GM21786 (cell line): ENCODE results near the gene ARHGAP19.
"Not testable (repeated sequence)": the region's sequence is repeated elsewhere in the genome, so short reads cannot be mapped to it uniquely, and the experiment has no call there.

Source experiments
- ATAC-seq: cut with Tn5 transposase; IDR thresholded peaks from one replicate; pipeline ENCODE4 v1.9.1; 2021; ENCODE audit not compliant: unreplicated experiment

The ARHGAP19 gene

DNA sequence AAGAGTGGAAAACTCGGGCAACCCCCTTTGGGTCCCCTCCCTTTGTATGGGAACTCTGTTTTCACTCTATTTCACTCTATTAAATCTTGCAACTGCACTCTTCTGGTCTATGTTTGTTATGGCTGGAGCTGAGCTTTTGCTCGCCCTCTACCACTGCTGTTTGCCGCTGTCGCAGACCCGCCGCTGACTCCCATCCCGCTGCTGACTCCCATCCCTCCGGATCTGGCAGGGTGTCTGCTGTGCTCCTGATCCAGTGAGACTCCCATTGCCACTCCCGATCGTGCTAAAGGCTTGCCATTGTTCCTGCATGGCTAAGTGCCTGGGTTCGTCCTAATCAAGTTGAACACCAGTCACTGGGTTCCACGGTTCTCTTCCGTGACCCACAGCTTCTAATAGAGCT is 2.4 kb downstream of the ARHGAP19 start:
- not testable (repeated sequence) for ATAC-seq

DNA sequence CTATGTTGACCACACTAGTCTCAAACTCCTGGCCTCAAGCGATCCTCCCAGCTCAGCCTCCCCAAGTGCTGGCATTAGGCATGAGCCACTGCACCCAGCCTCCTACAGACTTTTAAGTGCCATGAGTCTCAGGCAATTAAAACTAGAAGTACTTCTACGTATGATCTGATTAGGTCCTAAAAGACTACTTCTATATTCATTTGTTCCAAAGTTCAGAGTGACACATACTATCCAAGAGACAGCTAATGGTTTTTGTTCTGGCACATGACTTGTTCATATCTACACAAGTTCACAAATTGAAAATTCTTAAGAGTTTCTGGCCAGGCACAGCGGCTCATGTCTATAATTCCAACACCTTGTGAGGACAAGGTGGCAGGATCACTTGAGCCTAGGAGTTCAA is 11.7 kb downstream of the ARHGAP19 start:
- ATAC-seq, result no peak

DNA sequence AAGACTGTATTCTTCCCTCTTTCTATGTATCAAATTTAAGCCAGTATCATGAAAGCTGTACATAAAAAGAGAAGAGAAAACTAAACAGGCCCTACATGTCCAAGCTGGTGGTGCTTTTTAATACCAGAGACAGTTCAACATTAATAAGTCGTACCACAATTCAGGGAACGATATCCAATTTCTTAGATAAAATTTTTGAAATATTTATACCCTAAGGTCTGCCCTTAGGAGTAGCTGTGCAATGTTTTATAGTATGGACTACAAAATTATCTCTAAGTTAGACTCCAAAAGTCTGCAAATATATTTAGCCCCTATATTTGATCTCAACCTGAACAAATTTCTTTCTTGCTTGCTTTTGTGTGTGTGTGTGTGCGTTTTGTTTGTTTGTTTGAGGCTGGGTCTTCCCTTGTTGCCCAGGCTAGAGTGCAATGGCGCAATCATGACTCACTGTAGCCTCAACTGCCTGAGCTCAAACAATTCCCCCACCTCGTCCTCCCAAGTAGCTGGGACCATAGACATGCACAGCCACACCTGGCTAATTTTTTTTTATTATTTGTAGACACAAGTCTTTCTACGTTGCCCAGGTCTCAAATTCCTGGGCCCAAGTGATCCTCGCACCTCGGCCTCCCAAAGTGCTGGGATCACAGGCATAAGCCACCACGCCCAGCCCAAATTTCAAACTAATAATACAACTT is 13.2 kb downstream of the ARHGAP19 start:
- no peak for ATAC-seq

DNA sequence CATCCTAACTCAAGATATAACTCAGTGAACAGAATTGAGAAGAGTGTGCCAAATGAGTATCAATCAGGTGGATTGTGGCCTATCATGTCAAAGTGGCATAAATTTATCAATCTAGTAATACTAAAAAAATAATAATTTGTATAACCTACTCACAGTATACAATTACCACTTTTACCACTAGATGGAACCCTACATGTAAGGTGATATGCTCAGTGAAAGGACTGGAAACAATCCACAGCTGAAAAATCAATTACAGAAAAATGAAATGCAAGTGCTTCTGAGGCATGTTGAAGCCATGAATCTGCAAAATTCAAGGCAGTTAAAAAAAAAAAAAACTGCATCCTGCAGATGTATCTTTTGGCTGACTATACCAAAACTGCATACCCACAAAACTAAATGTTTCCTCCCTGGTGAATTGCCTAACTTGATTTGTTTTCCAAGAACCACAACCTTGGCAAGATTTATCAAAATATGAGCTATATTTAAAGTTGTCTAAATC is 13.9 kb downstream of the ARHGAP19 start:
- no peak for ATAC-seq

DNA sequence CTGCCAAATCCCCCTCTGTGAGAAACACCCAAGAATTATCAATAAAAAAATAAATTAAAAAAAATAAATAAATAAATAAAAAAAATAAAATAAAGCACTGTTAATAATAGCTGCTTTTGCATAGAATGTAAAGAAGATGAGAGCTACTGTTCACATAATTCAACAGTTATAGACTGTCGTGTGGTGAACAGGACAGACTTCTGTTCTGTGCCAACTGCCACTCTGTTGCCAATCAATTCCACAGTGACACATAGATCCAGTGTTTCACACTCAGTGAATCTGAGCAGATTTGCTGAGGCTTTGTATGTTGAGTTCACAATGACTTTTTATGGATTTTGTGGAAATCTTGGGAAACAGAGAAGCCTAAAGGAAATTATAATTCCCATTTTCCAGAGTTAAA is 14.9 kb downstream of the ARHGAP19 start:
- ATAC-seq, result no peak

DNA sequence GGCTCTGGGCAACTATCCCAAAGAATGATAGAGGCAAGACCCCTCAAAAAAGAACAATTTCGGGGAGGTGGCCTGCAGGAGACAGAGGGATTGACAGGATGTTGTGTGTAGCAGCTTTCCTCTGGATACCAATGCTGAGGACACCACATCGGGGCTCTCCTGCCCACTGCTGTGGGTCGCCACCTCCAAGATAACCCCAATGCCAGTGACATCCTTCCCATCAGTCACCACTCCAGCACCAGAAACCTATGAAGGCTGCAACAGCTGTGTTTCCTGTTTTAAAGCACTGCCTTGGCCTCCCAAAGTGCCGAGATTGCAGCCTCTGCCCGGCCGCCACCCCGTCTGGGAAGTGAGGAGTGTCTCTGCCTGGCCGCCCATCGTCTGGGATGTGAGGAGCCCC is 17.6 kb downstream of the ARHGAP19 start:
- ATAC-seq, result no peak

DNA sequence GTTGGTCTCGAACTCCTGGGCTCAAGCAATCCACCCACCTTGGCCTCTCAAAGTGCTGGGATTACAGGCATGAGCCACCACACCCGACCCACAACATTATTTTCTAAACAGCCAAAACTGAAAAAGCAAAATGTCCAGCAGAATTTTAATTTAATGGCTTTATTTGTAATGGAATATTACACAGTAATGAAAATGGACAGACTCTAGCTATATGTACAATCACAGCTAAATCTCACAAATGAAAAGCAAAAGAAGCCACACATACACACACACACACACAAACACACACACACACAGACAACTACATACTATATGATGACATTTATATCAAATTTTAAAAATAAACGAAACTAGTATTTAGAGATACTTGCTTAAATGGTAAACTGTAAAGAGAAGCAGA is 18.7 kb downstream of the ARHGAP19 start:
- ATAC-seq, result no peak

DNA sequence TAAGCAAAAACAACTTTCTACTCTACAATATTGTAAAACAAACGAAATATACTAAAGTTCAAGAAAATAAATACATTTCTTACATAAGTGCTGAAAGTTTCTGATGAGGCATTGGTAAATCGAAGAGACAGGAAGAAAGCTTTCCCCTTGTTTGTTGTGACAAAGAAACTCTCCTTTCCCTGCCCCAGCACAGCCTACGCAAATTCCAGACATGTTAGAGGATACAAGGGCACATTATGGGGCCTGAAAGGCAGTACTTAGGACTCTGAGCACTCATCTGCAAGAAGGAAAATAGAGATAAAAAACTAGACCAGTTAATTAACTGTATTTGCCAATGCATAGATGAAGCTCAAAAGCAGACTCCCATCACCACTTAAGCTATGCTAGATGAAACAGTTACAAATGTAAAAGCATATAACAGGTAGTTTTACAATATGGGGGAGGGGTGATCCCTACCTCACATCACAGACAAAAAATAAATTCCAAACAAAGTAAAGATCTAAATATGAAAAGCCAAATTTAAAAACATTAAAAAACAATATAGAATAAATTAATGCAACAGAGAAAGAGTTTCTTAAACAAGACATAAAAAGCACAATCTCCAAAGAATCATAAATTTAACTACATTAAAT is 21.8 kb downstream of the ARHGAP19 start:
- ATAC-seq, result no peak

DNA sequence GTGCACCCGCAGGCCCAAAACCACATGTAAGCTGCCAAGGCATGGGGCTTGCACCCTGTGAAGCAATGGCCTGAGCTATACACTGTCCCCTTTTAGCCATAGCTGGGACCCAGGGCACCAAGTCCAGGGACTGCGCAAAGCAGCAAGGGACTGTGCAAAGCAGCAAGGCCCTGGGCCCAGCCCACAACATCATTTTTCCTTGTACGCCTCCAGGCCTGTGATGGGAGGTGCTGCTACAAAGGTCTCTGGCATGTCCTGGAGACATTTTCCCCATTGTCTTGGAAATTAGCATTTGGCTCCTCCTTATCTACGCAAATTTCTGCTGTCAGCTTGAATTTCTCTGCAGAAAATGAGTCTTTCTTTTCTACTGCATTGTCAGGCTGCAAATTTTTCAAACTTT is 24.8 kb downstream of the ARHGAP19 start:
- ATAC-seq, result no peak

DNA sequence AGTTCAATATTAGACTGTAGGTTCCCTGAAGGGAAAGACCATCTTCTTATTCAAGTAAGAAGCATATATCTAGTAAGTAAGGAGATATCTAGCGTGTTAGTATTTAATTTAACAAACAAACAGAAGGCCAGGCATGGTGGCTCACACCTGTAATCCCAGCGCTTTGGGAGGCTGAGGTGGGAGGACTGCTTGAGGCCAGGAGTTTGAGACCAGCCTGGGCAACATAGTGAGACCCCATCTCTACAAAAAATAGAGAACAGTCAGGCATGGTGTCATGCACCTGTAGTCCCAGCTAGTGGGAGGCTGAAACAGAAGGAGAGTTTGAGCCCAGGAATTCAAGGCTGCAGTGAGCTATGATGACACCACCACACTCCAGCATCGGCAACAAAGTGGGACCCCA is 27.3 kb downstream of the ARHGAP19 start:
- not testable (repeated sequence) for ATAC-seq

DNA sequence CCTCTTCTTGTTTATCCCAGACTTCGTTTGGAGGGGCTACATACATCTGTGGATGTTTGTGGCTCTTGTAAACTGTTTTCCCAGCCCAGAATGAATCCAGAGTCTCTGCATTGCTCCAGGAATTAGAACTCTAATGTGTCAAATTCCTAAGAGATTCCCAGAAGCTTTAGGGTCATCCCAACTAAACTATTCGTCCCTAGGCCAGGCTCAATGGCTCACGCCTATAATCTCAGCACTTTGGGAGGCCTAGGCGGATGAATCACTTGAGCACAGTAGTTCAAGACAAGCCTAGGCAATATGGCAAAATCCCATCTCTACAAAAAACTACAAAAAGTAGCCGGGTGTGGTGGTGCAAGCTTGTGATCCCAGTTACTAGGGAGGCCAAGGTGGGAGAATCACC is 28.5 kb downstream of the ARHGAP19 start:
- ATAC-seq, result no peak

DNA sequence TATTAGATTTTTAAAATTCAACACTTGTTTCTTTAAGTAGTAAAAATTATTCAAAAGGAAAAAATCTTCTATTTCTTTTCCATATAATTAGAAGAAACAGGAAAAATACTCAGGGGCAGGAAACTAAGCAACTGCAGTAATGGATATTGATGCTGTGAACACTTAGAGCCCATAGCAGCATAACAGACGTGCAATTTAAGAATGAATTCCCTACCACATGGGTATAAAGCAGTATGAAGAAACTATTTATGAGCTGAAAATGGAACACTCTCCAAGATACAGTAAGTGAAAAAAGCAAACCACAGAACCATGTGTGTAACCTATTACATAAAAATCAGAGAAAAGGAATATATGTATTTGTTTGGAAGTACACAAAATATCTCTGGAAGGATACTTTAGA is 30.8 kb downstream of the ARHGAP19 start:
- ATAC-seq, result no peak

DNA sequence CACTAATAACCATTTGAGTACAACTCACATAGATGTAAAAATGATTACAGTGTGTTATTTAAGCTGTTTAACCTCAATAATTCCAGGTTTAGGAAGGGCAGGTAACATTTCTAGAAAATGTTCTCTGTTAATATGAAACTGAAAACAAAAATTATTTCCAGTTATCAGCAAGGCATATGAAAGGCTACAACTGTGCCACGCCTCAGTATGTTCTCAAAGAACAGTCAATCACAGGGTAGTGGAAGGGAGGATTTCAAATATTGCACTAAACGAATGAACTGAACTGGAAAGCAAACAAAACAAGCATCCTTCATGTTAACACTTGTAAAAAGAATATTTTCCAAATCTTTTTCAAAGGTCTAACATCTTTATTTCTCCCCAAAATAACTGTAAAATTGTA is 31.3 kb downstream of the ARHGAP19 start:
- ATAC-seq, result no peak

DNA sequence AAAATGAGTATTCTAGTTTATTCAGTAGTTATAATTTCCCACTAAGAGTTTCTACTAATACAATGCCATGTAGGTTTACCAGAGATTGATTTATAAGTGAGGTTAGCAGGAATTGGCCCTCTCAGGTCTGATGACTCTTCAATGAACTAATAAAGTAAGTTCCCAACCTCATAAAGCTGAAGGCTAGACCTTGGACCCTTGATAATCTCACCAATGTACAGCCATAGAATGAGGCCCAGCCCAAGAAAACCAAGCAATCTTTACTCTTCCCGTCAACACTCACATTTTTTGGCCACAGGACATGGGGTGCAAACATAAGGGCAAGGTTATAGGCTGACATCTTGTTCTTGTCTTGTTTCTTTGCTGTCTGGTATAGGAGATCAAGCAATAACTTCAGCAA is 33.3 kb downstream of the ARHGAP19 start:
- no peak for ATAC-seq

DNA sequence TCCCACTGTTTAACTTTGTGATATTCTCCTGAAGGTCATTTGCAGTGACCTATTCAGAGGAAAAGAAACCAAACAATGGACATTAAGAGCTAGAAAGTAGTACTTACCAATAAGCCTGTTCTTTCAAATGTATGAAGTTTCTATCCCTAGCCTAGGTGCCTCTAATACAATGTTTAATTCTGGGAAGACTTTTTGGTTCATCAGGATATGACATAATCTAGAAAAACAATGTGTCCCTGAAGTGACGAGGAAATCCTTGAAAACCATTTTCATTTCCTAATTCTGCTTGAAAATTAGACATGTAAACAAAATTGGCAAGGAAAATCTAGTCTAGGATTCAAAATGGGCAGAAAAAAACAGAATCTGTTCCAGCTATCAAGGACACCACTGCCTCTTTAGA is 36.1 kb downstream of the ARHGAP19 start:
- ATAC-seq, result no peak

DNA sequence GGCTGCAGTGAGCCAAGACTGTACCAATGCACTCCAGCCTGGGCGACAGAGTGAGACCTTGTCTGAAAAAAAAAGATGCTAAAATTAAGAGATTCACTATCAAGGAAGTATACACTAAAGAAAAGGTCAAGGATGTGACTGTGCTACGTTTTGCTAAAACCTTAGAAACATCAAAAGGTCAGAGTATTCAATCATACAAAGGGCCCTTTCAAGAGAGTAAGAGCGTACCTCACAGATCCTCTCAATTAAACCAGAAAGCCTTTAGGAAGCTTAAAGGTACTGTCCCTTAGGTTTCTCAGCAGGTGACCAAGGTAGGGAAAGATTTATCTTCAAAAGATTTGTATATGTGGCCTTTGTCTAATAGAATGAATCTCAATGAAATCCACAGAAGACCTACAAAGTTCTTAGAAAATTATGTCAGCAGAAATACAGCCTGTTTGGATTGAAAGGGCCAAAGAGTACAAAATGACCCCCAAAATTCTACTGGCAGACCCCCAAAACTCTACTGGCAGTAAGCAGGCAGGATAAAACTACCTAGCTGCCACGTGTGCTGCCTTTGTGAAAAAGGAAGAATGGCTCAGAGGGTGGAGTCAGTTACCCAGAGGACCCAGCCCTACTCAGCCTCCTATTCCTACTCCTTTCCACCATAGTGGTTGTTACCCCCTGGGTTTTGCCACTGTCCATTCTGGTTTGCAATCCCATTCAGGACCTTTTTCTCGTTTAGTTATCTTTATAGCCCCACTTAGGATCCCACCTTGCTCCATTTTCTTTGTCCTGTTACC is 36.7 kb downstream of the ARHGAP19 start:
- no peak for ATAC-seq

DNA sequence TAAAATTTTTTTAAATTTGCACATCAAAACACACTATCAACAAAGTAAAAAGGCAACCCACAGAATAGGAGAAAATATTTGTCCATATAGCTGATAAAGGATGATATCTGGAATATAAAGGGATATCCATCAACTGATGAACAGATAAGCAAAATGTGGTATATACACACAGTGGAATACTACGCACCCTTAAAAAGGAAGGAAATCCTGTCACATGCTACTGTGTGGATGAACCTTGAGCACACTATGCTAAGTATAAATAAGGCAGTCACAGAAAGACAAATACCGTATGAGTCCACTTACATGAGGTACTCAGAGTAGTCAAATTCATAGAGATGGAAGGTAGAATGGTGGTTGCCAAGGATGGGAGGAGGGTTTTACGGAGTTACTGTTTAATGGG is 37.7 kb downstream of the ARHGAP19 start:
- ATAC-seq, result no peak

DNA sequence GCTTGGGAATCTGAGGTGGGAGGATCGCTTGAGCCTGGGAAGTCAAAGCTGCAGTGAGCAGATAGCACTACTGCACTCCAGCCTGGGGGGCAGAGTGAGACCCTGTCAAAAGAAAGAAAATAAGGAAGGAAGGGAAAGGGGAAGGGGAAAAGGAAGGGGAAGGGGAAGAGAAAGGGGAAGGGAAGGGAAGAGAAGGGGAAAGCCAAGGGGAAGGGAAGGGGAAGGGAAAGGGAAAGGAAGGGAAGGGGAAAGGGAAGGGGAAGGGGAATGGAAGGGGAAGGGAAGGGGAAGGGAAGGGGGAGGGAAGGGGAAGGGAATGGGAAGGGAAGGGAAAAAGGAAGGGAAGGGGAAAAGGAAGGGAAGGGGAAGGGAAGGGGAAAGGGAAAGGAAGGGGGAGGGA is 41.5 kb downstream of the ARHGAP19 start:
- ATAC-seq, result no peak

DNA sequence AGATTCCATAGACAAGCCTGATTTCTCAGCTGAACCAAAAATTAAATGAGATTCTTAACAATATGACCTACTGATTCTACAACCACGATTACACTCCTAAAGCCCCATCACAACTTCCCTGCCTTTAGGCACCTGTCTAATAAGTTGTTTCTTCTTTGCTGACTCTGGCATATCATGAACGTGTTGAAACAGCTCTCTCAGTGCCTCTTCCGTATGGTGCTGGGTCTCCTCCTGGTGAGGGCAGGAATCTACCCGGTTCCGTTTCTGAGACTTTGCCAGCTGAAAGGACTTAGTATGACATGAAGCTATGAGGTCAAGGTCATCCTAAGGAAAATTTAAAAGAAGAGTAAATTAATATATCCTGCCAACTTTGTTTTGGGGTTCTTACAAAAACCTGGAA is 48.6 kb downstream of the ARHGAP19 start:
- ATAC-seq, result no peak

DNA sequence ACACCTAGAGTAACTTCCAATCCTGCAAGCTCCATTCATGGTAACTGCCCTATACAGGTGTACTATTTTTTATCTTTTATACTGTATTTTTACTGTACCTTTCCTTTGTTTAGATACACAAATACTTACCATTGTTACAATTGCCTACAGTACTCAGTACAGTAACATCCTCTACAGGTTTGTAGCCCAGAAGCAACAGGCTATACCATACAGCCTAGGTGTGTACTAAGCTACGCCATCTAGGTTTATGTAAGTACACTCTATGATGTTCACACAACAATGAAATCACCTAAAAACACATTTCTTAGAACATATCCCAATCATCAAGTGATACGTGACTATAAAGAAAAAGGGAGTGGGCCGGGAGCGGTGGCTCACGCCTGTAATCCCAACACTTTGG is 53.6 kb downstream of the ARHGAP19 start:
- ATAC-seq, result no peak

DNA sequence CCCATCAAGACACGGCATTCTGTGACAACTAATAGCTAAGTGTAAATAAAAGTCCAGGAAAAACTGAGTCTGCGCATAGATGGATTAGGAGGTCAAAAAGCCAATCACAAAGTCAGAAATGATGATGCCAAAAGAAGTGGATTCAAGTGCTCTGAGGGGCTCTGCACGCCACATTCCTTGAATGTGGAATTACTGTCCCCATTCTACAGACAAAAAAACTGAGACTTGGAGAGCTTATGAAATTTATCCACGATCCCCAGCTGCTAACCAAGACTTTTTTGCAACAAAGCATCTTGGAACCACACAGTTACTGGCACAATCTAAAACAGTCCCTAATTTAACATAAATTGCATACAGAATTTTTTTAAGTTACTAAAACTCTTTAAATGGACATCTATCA is 57.1 kb downstream of the ARHGAP19 start:
- ATAC-seq, result no peak

DNA sequence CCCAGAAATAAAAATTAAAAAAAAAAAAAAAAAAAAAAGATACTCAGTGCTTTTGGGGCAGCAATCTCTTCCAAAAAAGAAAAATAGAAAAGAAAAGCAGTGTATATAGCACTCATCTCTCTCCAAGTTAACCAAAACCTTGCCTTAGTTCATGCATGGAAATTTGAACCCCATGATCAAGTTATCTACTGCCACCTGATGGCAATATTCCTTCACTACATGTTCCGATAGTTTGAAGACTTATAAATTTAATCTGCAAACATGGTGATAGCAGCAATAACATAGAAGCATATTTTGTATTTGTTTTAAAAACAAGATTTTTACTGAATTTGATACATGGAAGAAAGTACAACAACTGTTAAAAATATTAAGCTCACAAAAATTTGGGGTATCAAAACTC is 58.0 kb downstream of the ARHGAP19 start:
- ATAC-seq, result no peak
